ENCODE results near the gene PRND. TPM values are rescaled to one million over a fixed set of nuclear protein-coding genes. Genes with fewer than 3 reads are reported as not detected.

The PRND gene, protein sequence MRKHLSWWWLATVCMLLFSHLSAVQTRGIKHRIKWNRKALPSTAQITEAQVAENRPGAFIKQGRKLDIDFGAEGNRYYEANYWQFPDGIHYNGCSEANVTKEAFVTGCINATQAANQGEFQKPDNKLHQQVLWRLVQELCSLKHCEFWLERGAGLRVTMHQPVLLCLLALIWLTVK
- 12.7 TPM for total RNA-seq

DNA sequence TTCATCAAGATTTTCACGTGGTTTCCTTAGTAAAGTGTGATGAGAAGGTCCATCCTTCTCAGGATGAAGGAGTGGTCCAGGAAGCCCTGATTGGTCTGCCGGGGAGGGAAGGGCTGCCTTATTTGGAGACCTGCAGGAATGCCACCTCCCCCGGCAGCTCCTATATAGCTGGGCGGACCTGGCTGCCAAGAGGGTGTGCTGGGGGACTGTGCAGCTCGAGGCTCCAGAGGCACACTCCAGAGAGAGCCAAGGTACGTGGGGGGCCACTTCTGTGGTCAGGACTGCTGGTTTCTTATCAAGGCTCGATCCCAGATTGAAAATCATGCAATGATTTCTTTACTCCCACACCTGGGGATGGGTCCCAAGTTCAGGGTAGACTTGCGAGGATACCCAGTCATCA, at the start of gene PRND:
TSS of gene PRND (plus strand) at position 191 of the 400 bp plus-strand sequence. CDS start 2,643 bp downstream, outside the sequence.

Other genes starting within 250 kb of the PRND start
- 39.8 TPM for gene PRNP, start 35.5 kb upstream of the PRND start, total RNA-seq
- 19.3 TPM for gene RASSF2, start 101.7 kb downstream of the PRND start, total RNA-seq